ENCODE data around the gene SLC52A3. TPM values are rescaled to one million over a fixed set of nuclear protein-coding genes. Genes with fewer than 3 reads are reported as not detected.

SLC52A3 gene
- total and polyA plus RNA-seq, 2 experiments from 2014 or later = not detected

GRCh38 chr20:754904-755303 lies 13.4 kb downstream of the SLC52A3 start:
- WGBS, 2 experiments (ENCODE audit: low coverage in 1 of 2, low lambda C conversion rate in 2 of 2, missing lambda C conversion rate in 2 of 2) = 23 to 25% methylated on average over 3 of the region's 3 CpGs
- Histone ChIP-seq H2AFZ (no peak overlapping the region), H3K36me3 (ENCODE audit: low read depth) (no peaks in the 10 kb centered on the region), H3K4me1 (ENCODE audit: insufficient read depth) (no peaks in the 10 kb centered on the region), H3K9me2 (ENCODE audit: insufficient read depth) (no peaks in the 10 kb centered on the region), H3K27ac (no peak overlapping the region), H3K79me2 (ENCODE audit: insufficient read depth) (no peaks in the 10 kb centered on the region), H3K9ac (no peak overlapping the region), H3K9me3 (ENCODE audit: low read depth) (no peaks in the 10 kb centered on the region), H3K4me2 (ENCODE audit: unreplicated experiment) (no peak overlapping the region), H3K4me3 (no peak overlapping the region), H3F3A (ENCODE audit: insufficient read depth) (no peaks in the 10 kb centered on the region), H4K20me1 (ENCODE audit: insufficient read depth) (no peaks in the 10 kb centered on the region), H3K27me3 (replicated peaks; ENCODE audit: insufficient read depth) (peaks cover 36% of the 10 kb centered on the region)
- TF ChIP-seq EZH2 (IDR thresholded peaks at IDR 0.05; ENCODE audit: insufficient read depth, poor library complexity, severe bottlenecking) (no peak), EZH2phosphoT487 (IDR thresholded peaks at IDR 0.05; ENCODE audit: insufficient read depth, low read depth) (no peak)
- DNase-seq = no peak
- in situ Hi-C loops (cut with MboI) = no loop called here

DNA sequence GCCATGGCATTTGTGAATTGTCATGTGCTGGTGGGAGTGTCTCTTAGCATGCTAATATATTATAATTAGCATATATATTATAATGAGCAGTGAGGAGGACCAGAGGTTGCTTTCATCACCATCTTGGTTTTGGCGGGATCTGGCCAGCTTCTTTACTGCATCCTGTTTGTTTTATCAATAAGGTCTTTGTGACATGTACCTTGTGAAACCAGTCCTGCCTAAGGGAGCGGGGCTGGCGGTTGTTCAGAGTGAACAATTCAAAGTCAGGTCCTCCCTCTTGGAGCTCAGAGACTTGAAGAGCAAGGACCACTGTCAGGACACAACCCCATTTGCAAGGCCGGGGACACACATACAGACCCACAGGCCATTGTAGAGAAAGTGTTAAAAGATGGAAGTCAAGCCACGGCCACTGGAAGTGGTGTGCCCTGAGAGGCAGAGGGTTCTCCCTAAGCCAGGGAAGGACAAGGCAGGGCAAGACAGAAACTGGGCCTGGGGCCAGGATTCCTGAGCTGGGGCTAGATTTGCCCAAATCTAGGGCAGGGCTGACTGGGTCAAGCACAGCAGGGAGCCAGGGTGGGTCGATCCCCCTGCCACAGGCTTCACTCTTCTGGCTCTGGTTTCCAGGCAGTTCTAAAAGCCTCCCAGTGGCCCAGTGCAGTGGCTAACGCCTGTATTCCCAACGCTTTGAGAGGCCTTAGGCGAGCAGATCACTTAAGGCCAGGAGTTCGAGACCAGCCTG lies 14.2 kb downstream of the SLC52A3 start:
- DNase-seq = no peak
- Histone ChIP-seq H3K27ac (no peak overlapping the region), H3K9me2 (ENCODE audit: insufficient read depth) (no peaks in the 10 kb centered on the region), H3K9ac (no peak overlapping the region), H2AFZ (no peak overlapping the region), H3K4me3 (no peak overlapping the region), H3K27me3 (replicated peaks; ENCODE audit: insufficient read depth) (peaks cover 28% of the 10 kb centered on the region), H3K4me2 (ENCODE audit: unreplicated experiment) (no peak overlapping the region), H3F3A (ENCODE audit: insufficient read depth) (no peaks in the 10 kb centered on the region), H4K20me1 (ENCODE audit: insufficient read depth) (no peaks in the 10 kb centered on the region), H3K9me3 (ENCODE audit: low read depth) (no peaks in the 10 kb centered on the region), H3K4me1 (ENCODE audit: insufficient read depth) (no peaks in the 10 kb centered on the region), H3K36me3 (ENCODE audit: low read depth) (no peaks in the 10 kb centered on the region), H3K79me2 (ENCODE audit: insufficient read depth) (no peaks in the 10 kb centered on the region)
- in situ Hi-C loops (cut with MboI) = no loop called here
- 38 to 39% methylated on average over 10 of the region's 10 CpGs for WGBS, 2 experiments (ENCODE audit: low coverage in 1 of 2, low lambda C conversion rate in 2 of 2, missing lambda C conversion rate in 2 of 2)
- no peak for TF ChIP-seq EZH2phosphoT487 (IDR thresholded peaks at IDR 0.05; ENCODE audit: insufficient read depth, low read depth)
- TF ChIP-seq EZH2 (IDR thresholded peaks at IDR 0.05; ENCODE audit: insufficient read depth, poor library complexity, severe bottlenecking) = no peak

GRCh38 chr20:753136-753535 lies 15.2 kb downstream of the SLC52A3 start:
- no peak for TF ChIP-seq EZH2 (IDR thresholded peaks at IDR 0.05; ENCODE audit: insufficient read depth, poor library complexity, severe bottlenecking)
- TF ChIP-seq EZH2phosphoT487 (IDR thresholded peaks at IDR 0.05; ENCODE audit: insufficient read depth, low read depth) = no peak
- no peaks in the 10 kb centered on the region for H4K20me1 ChIP-seq (ENCODE audit: insufficient read depth)
- DNase-seq = no peak
- no peak overlapping the region for H3K27ac ChIP-seq
- 9 to 17% methylated on average over 3 of the region's 3 CpGs for WGBS, 2 experiments (ENCODE audit: low coverage in 1 of 2, low lambda C conversion rate in 2 of 2, missing lambda C conversion rate in 2 of 2)
- H3K9me3 ChIP-seq (ENCODE audit: low read depth) = no peaks in the 10 kb centered on the region
- no peak overlapping the region for H2AFZ ChIP-seq
- no peak overlapping the region for H3K9ac ChIP-seq
- H3K4me2 ChIP-seq (ENCODE audit: unreplicated experiment) = no peak overlapping the region
- peaks cover 24% of the 10 kb centered on the region for H3K27me3 ChIP-seq (replicated peaks; ENCODE audit: insufficient read depth)
- no peaks in the 10 kb centered on the region for H3K79me2 ChIP-seq (ENCODE audit: insufficient read depth)
- no peaks in the 10 kb centered on the region for H3F3A ChIP-seq (ENCODE audit: insufficient read depth)
- no peak overlapping the region for H3K4me3 ChIP-seq
- H3K9me2 ChIP-seq (ENCODE audit: insufficient read depth) = no peaks in the 10 kb centered on the region
- no peaks in the 10 kb centered on the region for H3K4me1 ChIP-seq (ENCODE audit: insufficient read depth)
- H3K36me3 ChIP-seq (ENCODE audit: low read depth) = no peaks in the 10 kb centered on the region
- in situ Hi-C loops (cut with MboI) = no loop called here

GRCh38 chr20:752291-752690 lies 16.0 kb downstream of the SLC52A3 start:
- DNase-seq = no peak
- Histone ChIP-seq H3K4me1 (ENCODE audit: insufficient read depth) (no peaks in the 10 kb centered on the region), H3K9ac (no peak overlapping the region), H3K27ac (no peak overlapping the region), H3K27me3 (replicated peaks; ENCODE audit: insufficient read depth) (peaks cover 16% of the 10 kb centered on the region), H3K4me3 (no peak overlapping the region), H2AFZ (no peak overlapping the region), H3K9me3 (ENCODE audit: low read depth) (no peaks in the 10 kb centered on the region), H4K20me1 (ENCODE audit: insufficient read depth) (no peaks in the 10 kb centered on the region), H3K9me2 (ENCODE audit: insufficient read depth) (no peaks in the 10 kb centered on the region), H3K36me3 (ENCODE audit: low read depth) (no peaks in the 10 kb centered on the region), H3K4me2 (ENCODE audit: unreplicated experiment) (no peak overlapping the region), H3F3A (ENCODE audit: insufficient read depth) (no peaks in the 10 kb centered on the region), H3K79me2 (ENCODE audit: insufficient read depth) (no peaks in the 10 kb centered on the region)
- TF ChIP-seq EZH2phosphoT487 (IDR thresholded peaks at IDR 0.05; ENCODE audit: insufficient read depth, low read depth) = no peak
- in situ Hi-C loops (cut with MboI) = no loop called here
- 67 to 70% methylated on average over 5 of the region's 5 CpGs for WGBS, 2 experiments (ENCODE audit: low coverage in 1 of 2, low lambda C conversion rate in 2 of 2, missing lambda C conversion rate in 2 of 2)
